GM20431 (cell line): Measurements from ENCODE around the gene ANTXR1.

Source experiments
- in situ Hi-C: fragments of 300-500 bp; cut with MseI, MboI; formaldehyde crosslinking; loops from one replicate; pipeline ENCODE4 v1.15.0; 2020; ENCODE audit warnings: low sequenced_read_pairs; ENCODE audit not compliant: unreplicated experiment

The ANTXR1 gene

DNA sequence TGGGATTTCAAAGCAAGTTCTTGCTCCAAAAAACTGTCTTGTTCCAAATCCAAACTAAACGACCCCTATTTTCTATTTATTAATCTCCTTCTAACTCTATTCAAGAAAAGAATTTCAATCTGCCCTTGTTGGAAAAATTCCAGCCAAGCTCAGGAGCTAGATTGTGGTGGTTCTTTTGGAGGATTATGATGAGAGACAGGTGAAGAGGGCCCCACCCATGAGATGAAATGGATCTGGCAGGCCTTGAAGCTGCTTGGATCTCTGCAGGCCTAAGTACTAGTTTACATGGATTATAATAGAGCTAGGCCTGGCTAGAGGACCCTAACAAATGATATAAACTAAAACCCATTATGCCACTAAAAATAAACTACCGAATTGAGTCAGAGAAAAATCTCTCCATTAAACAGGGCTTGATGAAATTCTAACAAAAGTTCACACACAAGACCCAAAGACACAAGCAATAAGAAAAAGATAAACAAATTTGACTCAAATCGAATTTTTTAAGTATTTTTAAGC lies 272.5 kb downstream of the ANTXR1 start:
- in situ Hi-C loops, result no loop called here

DNA sequence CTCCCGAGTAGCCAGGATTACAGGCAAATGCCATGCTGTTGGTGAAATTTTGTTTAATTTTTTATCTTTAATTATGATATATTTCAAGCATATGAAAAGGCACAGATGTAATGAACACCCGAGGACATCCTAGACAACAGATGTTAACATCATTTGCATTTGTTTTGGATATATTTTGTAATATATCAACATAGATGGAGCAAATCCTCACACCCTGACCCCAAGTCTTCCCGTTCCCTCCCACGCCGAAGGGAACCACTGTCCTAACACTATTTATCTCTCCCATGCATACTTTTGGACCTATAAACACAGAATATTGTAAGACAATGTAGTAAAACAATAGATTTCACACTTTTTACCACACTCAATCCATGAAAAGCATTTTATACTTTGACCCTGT lies 274.6 kb downstream of the ANTXR1 start:
- in situ Hi-C loops, result no loop called here

DNA sequence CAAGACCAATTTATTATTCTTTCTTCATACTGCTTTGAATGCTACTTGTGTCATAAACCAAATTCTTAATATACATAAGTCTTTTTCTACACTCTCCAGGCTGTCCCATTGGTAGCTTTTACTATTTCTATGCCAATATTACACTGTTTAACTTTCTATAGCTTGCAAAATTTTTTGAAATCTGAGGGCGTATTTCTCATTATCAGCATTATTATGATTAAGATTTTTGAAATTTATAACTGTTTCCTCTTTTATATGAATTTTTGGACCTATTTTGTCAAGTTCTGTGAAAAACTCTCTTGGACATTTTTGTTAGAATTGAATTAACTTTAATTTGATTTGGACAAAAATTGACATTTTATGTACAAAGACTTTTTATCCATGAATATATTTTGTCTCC lies 275.4 kb downstream of the ANTXR1 start:
- in situ Hi-C loops, result no loop called here

- in situ Hi-C loops, result no loop called here
These were observed 278.1 kb downstream of the ANTXR1 start for GRCh38 chr2:69291004-69291650.

DNA sequence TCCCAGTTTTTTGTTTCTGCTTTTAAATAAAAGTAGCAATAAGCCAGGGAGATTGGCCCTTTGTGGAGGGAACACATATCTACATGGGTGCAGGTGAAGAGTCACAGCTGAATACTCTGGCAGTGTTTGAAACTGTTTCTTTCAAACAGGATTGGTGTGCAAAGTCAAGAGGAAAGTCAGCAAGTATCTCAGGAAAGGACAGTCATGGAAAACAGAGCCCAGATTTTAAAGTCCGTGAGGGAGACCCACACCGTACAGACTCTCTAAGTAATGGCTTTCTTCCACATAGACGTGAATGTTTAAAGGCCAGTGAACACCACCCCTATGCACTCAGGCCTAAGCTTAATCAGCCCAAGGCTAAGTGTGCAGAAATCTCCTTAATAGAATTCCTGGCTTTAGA lies 278.7 kb downstream of the ANTXR1 start:
- in situ Hi-C loops, result no loop called here

- in situ Hi-C loops, result no loop called here
These were observed 279.3 kb downstream of the ANTXR1 start for GRCh38 chr2:69292256-69292655.

GRCh38 chr2:69296421-69296820 lies 283.4 kb downstream of the ANTXR1 start:
- in situ Hi-C loops, result no loop called here

DNA sequence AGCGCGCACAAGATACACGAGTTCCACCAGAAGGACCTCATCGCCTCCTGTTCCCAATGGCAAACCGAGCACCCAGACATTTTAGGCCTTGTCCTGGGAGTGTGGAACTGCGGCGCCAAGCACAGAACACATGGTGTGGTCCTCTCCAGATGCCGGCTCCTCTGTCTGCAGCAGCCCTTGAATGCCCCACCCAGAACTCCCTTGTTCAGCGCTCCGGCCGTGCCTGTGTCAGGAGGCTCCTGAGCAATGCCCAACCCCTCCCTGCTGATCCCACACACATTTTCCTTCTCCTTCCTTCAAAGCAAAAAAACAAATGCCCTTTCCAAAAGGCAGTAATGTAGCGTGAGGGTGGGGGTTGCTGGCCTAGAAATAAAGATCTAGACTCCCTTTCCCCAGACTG lies 284.2 kb downstream of the ANTXR1 start:
- in situ Hi-C loops, result no loop called here

GRCh38 chr2:69298261-69298660 lies 285.3 kb downstream of the ANTXR1 start:
- in situ Hi-C loops, result no loop called here

DNA sequence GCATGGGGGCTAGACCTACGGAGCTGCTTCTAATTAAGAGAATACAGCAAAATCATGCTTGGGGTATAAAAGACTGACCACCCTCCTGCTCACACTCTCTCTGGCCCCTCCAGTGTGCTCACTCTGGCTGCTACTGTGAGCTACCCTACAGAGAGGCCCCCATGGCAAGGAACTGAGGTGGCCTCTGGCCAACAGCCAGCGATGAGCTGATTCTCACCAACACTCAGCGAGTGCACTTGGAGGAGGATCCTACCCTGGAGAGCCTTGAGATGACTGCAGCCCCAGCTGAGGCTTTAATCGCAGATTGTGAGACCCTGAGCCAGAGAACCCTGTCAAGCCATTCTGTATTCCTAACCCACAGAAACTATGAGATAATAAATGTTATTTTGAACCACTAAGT lies 285.9 kb downstream of the ANTXR1 start:
- in situ Hi-C loops, result no loop called here
